LNCAP (cell line): ENCODE data around the gene NTF4.

Source experiments
- CTCF ChIP-seq: fragments of 450-650 bp; IDR thresholded peaks from 2 replicates; pipeline ENCODE4 v1.5.1; 2017; ENCODE audit warnings: mild to moderate bottlenecking

Gene NTF4

DNA sequence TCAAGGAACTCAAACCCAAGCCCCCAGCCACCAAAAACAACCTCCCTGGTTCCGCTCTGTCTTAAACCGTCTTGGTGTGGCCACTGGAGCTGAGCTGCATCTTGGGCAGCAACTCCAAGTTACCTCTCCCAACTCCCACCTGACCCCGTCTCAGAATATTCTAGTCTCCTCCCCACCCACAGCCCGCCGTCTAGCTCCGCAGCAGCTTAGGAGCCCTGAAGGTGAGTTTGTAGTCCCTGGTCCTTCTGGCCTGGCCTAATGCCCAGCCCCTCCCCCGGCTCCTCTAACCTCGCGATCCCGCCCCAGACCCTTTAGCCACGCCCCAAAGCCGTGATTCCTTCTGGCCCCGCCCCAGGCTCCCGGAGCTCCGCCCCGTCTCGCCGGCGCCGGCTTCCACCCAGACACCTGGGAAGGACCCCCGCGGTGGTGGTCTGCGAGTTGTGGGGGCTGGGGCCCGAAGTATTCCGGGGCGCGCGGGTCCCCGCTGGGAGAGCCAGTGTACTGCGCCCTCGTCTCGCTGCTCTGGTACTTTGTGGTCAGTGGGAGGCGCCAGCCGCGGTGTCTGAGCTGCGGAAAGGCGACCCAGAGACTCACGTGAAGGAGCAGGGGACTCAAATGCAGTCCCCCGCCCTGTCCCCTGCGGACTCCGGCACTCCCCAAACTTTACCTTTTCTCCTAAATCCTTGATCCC lies 45.2 kb downstream of the NTF4 start:
- TF ChIP-seq CTCF: no peak

DNA sequence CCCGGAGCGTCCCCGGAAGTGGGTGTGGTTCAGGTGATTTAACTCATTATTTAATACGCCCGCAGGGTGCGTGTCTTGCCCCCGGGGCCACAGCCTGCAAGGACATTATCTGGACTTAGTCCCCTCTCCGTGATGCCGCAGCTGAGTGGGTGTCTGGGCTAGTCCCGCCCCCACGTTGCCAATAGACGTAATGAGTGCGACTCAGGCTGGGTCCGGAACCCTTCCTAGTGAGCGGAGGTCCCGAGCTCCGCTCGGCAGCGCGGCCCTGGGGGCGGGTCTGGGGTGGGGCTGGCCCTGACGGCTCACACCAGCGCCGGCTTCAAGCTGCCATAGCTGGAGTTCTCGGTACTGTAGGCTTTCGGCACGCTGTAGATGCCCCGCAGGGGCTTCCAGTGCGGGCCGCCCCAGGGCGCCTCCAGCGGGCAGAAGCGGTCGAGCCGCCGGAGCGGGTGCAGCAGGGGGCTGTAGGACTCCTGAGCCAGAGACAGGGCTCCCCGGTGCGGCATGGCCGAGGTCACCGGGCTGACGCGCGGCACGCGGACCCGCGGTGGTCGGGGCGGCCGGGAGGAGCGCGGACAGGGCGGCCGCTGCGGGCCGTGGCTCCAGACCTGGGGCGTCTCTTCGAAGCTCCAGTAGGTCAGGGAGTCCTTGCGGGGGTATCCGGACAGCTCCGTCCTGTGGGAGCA lies 46.8 kb downstream of the NTF4 start:
- peak; percentile 25; the same call in 1 of the 2 replicates for TF ChIP-seq CTCF

DNA sequence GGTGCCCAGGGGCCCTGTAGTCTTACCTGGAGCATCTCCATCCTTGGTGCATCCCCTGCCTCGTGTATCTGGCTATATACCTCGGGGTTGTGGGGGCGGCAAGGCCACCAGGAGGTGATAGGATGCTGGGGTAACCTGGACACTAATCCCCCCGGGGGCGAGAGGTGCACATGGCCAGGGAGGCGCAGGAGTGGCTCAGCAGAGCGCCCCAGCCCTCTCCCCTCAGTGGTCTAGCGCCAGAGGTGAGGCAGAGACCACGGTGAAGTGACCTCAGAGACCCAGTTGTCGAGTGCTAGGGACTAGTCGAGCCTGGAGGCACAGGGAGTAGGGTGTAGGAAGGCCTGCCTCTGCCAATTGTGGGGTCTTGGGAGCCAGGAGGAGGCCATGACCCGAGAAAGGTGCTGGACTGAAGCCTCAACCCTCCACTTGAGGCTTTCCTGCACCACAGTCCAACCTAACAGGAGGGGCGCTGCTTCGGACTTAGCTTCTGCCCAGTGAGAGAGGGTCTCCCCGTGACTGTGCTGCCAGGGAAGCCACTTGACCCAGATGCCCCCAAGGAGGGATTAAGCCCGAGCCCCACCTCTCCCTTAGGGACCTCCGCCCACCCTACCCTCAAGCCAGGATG lies 47.5 kb downstream of the NTF4 start, which contains the start of gene LHB:
TSS of gene LHB (minus strand) at position 51 of the 625 bp plus-strand sequence. CDS start at position 41, 10 bp downstream.
- TF ChIP-seq CTCF: no peak

- TF ChIP-seq CTCF: no peak
Observed at GRCh38 chr19:49016067-49016839, 48.4 kb downstream of the NTF4 start.

DNA sequence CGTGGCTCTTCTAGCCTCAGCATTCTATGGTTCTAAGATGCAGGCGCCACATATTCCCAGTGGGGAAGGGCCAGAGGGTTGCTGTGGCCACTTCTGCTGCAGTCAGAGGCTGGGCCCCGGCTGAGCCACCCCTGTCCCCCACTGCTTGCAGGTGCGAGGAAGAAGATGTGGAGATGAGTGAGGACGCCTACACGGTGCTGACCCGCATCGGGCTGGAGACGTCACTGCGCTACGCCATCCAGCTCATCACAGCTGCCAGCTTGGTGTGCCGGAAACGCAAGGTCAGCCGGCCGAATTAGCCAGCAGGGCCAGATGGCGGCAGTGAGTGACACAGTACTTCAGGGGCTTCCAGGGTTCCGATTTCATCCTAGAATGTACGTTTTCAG lies 49.8 kb downstream of the NTF4 start:
- TF ChIP-seq CTCF: no peak

GRCh38 chr19:49014123-49014869 lies 50.3 kb downstream of the NTF4 start:
- TF ChIP-seq CTCF: no peak

GRCh38 chr19:49011194-49011593 lies 53.4 kb downstream of the NTF4 start:
- TF ChIP-seq CTCF: no peak
